Activated naive CD8-positive, alpha-beta T cell treated with anti-CD3 and anti-CD28 coated beads for 36 hours (primary cell): ENCODE data around the gene SULT1A2. TPM values are rescaled to one million over a fixed set of nuclear protein-coding genes. Genes with fewer than 3 reads are reported as not detected.
"Not testable (repeated sequence)": the region's sequence is repeated elsewhere in the genome, so short reads cannot be mapped to it uniquely, and the experiment has no call there.

Experiments
- DNase-seq: peaks from one replicate; pipeline ENCODE4 v3.0.0; 2021
- H3K27ac Mint-ChIP-seq: one replicate; pipeline ENCODE4 v1.8.0; 2022; ENCODE audit warnings: mild to moderate bottlenecking, moderate library complexity, mixed read lengths
- H3K27me3 Mint-ChIP-seq: one replicate; pipeline ENCODE4 v1.8.0; 2022; ENCODE audit warnings: mild to moderate bottlenecking, mixed read lengths
- H3K36me3 Mint-ChIP-seq: one replicate; pipeline ENCODE4 v1.8.0; 2021; ENCODE audit warnings: mild to moderate bottlenecking, mixed read lengths
- H3K4me1 Mint-ChIP-seq: one replicate; pipeline ENCODE4 v1.8.0; 2021; ENCODE audit warnings: mixed read lengths
- H3K4me3 Mint-ChIP-seq: one replicate; pipeline ENCODE4 v1.8.0; 2022; ENCODE audit warnings: mild to moderate bottlenecking, moderate library complexity, mixed read lengths
- H3K9me3 Mint-ChIP-seq: one replicate; pipeline ENCODE4 v1.8.0; 2022; ENCODE audit warnings: mixed read lengths
- total RNA-seq, 2 experiments: library from RNA; stranded (reverse); gene quantifications; one replicate each; pipeline ENCODE4 v1.2.3, GENCODE V29; 2021

The SULT1A2 gene
- total RNA-seq, 2 experiments from 2014 or later = 0.24 to 0.68 TPM

GRCh38 chr16:28602529-28602928 lies 5.7 kb upstream of the SULT1A2 start:
- no peaks in the 10 kb centered on the region for H3K36me3 Mint-ChIP-seq
- H3K9me3 Mint-ChIP-seq = no peaks in the 10 kb centered on the region
- H3K27ac Mint-ChIP-seq = no peak overlapping the region
- DNase-seq = no peak
- no peaks in the 10 kb centered on the region for H3K27me3 Mint-ChIP-seq
- H3K4me1 Mint-ChIP-seq = peaks cover 2% of the 10 kb centered on the region
- no peak overlapping the region for H3K4me3 Mint-ChIP-seq

GRCh38 chr16:28602062-28602461 lies 5.2 kb upstream of the SULT1A2 start:
- not testable (repeated sequence) for H3K9me3 Mint-ChIP-seq, H3K4me1 Mint-ChIP-seq

DNA sequence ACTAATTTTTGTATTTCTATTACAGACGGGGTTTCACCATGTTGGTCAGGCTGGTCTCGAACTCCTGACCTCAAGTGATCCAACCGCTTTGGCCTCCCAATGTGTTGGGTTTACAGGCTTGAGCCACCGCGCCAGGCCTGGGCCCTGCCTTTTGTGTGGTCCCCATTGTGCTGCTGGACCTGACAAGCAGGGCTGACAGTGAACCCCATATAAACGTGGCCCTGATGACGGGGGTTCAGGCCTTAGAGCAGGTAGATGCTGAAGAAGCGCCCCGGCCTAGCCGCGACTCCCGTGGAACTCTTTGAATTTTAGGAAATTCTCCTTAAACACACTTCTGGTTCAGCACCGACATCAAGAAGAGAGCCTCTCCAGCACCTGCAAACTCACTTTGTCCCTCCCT lies 4.7 kb upstream of the SULT1A2 start:
- not testable (repeated sequence) for DNase-seq, H3K27ac Mint-ChIP-seq, H3K9me3 Mint-ChIP-seq, H3K4me3 Mint-ChIP-seq, H3K36me3 Mint-ChIP-seq, H3K27me3 Mint-ChIP-seq, H3K4me1 Mint-ChIP-seq

More at GRCh38 chr16:28602062-28602461, 5.2 kb upstream of the SULT1A2 start:
- not testable (repeated sequence) for DNase-seq, H3K36me3 Mint-ChIP-seq, H3K27me3 Mint-ChIP-seq, H3K27ac Mint-ChIP-seq, H3K4me3 Mint-ChIP-seq

GRCh38 chr16:28600965-28601364 lies 4.1 kb upstream of the SULT1A2 start:
- H3K9me3 Mint-ChIP-seq, H3K4me3 Mint-ChIP-seq, H3K27ac Mint-ChIP-seq, H3K36me3 Mint-ChIP-seq, DNase-seq, H3K4me1 Mint-ChIP-seq, H3K27me3 Mint-ChIP-seq: not testable (repeated sequence)

- H3K4me1 Mint-ChIP-seq = not testable (repeated sequence)
Observed at GRCh38 chr16:28599377-28600285, 2.8 kb upstream of the SULT1A2 start.

DNA sequence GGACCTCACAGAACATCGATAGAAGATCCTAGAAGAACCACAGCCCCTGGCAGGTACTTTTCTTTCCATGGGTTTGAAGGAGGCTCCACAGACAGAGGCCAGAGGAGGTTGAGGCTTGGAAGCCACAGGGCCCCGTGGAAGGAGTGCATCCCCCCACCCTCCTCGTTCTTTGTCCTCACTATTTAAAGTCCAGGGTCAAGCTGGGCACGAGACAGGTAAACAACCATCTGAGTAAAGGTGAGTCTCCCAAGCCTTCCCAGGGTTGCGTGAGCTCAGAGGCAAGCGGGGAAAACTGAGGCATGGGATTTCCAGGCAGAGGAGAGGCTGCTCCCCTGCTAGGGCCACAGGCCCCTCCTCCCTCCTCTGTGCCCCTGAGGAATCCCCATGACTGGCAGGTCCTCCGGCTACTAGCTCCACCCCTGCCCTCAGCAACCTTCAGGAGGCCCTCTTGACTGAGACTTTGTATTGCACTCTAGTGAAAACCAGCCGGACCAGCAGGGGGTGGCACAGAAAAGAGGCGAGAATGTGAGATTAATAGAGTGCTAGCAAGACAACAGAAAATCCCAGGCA lies 927 bp upstream of the SULT1A2 start:
- no peak overlapping the region for H3K4me3 Mint-ChIP-seq
- no peaks in the 10 kb centered on the region for H3K27me3 Mint-ChIP-seq
- no peaks in the 10 kb centered on the region for H3K36me3 Mint-ChIP-seq
- H3K9me3 Mint-ChIP-seq = no peaks in the 10 kb centered on the region
- no peak overlapping the region for H3K27ac Mint-ChIP-seq
- H3K4me1 Mint-ChIP-seq = peaks cover 12% of the 10 kb centered on the region
- DNase-seq = no peak

More at GRCh38 chr16:28599377-28600285, 2.8 kb upstream of the SULT1A2 start:
- not testable (repeated sequence) for DNase-seq, H3K9me3 Mint-ChIP-seq, H3K36me3 Mint-ChIP-seq, H3K27ac Mint-ChIP-seq, H3K4me3 Mint-ChIP-seq, H3K27me3 Mint-ChIP-seq

DNA sequence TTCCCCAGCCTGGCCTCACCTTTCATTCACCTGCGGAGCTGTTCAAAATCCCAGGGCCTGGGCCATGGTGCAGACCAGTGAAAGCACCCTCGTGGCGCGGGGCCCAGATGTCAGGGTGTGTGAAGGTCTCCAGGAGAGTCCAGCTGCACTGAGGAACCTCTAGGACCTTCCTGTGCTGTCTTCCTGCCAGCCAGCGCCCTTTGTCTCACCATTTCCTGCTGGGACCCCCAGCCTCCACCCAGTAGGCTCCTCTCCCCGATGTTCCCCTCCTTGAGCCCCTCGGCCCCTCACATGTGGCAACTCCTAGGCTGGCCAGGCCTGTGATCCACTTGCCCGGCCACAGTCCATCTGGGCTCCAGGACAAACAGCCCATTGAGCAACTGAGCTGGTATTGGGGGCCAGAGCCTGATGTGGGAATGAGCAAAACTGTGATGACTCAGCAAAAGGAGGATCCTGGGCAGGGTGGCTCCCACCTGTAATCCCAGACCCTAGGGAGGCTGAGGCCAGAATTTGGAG lies 677 bp downstream of the SULT1A2 start:
- Mint-ChIP-seq H3K36me3 (peaks cover 3% of the 10 kb centered on the region), H3K27ac (no peak overlapping the region), H3K4me1 (peaks cover 12% of the 10 kb centered on the region), H3K27me3 (no peaks in the 10 kb centered on the region), H3K9me3 (no peaks in the 10 kb centered on the region), H3K4me3 (no peak overlapping the region)
- no peak for DNase-seq

- not testable (repeated sequence) for H3K27ac Mint-ChIP-seq, H3K36me3 Mint-ChIP-seq, H3K27me3 Mint-ChIP-seq, H3K9me3 Mint-ChIP-seq, H3K4me3 Mint-ChIP-seq, DNase-seq
- H3K4me1 Mint-ChIP-seq = peaks cover 12% of the 10 kb centered on the region
Observed at GRCh38 chr16:28595451-28595850, 1.4 kb downstream of the SULT1A2 start.

DNA sequence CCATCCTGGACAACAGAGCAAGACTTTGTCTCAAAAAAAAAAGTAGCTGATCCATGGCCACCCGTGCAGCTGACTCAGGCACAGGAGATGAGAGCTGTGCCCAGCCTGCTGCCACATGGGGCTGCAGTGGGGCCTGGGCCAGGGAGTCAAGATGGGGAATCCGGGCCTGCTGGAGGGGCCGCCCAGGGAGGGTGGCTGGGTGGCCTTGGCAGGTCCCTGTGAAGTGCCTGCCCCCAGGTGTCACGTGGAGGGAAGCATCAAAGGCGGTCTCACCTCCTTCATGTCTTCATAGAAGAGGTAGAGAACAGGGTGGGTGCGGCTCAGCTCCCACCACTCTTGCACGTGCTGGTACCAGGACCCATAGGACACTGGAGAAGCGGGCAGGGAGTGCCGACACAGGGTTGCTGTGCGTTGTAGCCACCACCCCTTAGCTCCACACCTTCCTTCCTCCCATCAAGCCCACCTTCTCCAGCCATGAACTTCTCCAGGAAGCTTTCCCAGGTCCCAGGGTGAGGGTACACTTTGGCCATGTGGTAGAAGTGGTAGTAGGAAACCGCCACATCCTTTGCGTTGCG lies 3.8 kb downstream of the SULT1A2 start:
- Mint-ChIP-seq H3K27me3 (no peaks in the 10 kb centered on the region), H3K36me3 (peaks cover 5% of the 10 kb centered on the region), H3K4me1 (peaks cover 12% of the 10 kb centered on the region), H3K27ac (peak overlapping the region; percentile 74), H3K4me3 (no peak overlapping the region), H3K9me3 (no peaks in the 10 kb centered on the region)
- no peak for DNase-seq

DNA sequence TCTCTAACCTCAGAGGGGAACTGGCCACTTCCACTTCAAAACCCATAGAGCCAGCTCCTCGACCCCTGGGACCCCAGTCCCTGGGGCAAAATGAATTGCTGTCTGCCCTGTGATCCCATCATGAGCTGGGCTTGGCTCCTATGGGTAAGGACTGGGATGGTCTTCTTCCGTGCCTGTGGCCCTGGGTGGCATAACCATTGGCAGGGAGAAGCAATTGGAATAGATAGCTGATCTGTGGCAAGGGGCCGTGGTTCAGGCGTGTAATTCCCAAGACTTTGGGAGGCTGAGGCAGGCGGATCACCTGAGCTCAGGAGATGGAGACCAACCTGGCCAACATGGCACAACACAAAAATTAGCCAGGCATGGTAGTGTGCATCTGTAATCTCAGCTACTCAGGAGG lies 4.3 kb downstream of the SULT1A2 start:
- no peak for DNase-seq
- peaks cover 5% of the 10 kb centered on the region for H3K36me3 Mint-ChIP-seq
- H3K4me1 Mint-ChIP-seq = peaks cover 9% of the 10 kb centered on the region
- no peaks in the 10 kb centered on the region for H3K27me3 Mint-ChIP-seq
- no peaks in the 10 kb centered on the region for H3K9me3 Mint-ChIP-seq
- H3K27ac Mint-ChIP-seq = peak overlapping the region; percentile 1
- H3K4me3 Mint-ChIP-seq = no peak overlapping the region

DNA sequence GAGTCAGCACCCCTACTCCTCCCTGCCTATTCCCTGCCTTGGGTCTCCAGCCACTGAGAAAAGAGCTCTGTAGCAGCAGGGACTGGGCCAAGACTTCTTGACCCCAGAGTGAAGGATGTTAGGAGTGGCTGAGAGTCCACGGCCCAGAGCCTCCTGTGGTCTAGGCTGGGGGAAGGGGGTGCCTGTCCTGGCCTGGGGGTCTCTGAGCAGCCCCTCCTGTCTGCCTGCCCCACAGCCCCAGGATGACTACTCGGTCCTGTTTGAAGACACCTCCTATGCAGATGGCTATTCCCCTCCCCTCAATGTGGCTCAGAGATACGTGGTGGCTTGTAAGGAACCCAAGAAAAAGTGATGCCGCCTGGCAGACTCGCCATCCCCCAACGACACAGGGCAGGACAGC lies 5.5 kb downstream of the SULT1A2 start:
- no peak overlapping the region for H3K4me3 Mint-ChIP-seq
- H3K4me1 Mint-ChIP-seq = peaks cover 3% of the 10 kb centered on the region
- H3K9me3 Mint-ChIP-seq = no peaks in the 10 kb centered on the region
- peaks cover 5% of the 10 kb centered on the region for H3K36me3 Mint-ChIP-seq
- DNase-seq = no peak
- H3K27me3 Mint-ChIP-seq = no peaks in the 10 kb centered on the region
- H3K27ac Mint-ChIP-seq = peak overlapping the region; percentile 54

DNA sequence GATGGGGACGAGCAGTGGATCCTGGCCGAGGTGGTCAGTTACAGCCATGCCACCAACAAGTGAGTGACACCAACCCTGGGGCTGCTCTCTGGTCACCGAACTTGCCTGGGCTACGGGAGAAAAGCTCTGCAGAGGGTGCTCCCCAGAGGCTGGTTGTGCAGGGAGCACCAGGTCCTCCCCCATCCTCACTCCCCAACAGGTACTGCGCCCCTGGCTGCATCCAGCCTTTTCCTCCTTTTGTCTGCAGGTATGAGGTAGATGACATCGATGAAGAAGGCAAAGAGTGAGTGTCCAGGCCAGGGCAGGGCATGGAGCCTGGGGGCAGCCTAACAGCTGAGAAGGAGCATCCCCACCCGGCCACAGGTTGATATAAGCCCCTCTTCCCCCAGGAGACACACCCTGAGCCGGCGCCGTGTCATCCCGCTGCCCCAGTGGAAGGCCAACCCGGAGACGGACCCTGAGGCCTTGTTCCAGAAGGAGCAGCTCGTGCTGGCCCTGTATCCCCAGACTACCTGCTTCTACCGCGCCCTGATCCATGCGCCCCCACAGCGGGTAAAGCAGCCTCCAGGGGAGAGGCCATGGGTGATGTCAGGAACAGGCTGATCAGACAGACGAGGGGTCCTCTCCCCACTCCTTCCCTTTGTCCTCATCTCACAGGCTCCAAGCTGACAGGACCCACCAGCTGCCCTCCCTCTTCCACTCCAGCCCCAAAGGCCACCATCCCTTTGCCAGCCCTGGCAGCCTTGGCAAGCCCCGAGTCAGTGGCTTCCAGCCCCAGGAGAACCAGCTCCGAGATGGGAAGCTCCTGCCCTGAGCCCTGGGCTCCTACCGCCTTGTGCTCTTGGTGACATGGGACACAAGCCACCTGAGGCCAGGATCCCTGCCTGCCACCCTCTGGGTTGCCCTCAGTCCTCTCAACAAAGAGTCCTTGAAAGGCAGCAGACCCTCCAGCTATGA lies 6.2 kb downstream of the SULT1A2 start:
- Mint-ChIP-seq H3K9me3 (no peaks in the 10 kb centered on the region), H3K4me3 (no peak overlapping the region), H3K27me3 (no peaks in the 10 kb centered on the region), H3K4me1 (peaks cover 3% of the 10 kb centered on the region), H3K27ac (peak overlapping the region; percentile 54), H3K36me3 (peaks cover 7% of the 10 kb centered on the region)
- no peak for DNase-seq

DNA sequence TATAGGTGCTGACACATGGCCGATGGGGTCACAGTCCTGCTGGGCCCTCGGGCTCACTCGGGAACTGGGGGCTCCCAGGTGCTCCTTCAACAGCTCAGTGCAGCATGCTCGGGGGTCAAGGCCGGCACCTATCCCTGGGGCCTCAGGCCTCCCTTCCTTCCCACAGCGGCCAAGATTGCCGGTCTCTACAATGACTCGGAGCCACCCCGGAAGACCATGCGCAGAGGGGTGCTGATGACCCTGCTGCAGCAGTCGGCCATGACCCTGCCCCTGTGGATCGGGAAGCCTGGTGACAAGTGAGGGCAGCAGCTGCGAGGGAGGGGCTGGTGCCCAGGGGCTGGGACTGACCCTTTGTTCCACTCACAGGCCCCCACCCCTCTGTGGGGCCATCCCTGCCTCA lies 6.9 kb downstream of the SULT1A2 start:
- H3K27me3 Mint-ChIP-seq = no peaks in the 10 kb centered on the region
- H3K36me3 Mint-ChIP-seq = peaks cover 10% of the 10 kb centered on the region
- H3K4me1 Mint-ChIP-seq = peaks cover 3% of the 10 kb centered on the region
- no peak for DNase-seq
- no peak overlapping the region for H3K27ac Mint-ChIP-seq
- H3K9me3 Mint-ChIP-seq = no peaks in the 10 kb centered on the region
- H3K4me3 Mint-ChIP-seq = no peak overlapping the region

GRCh38 chr16:28589069-28589468 lies 7.8 kb downstream of the SULT1A2 start:
- Mint-ChIP-seq H3K27ac (no peak overlapping the region), H3K36me3 (peaks cover 13% of the 10 kb centered on the region), H3K4me1 (peaks cover 3% of the 10 kb centered on the region), H3K27me3 (no peaks in the 10 kb centered on the region), H3K4me3 (no peak overlapping the region), H3K9me3 (no peaks in the 10 kb centered on the region)
- no peak for DNase-seq
